Mammary epithelial cell (primary cell): ENCODE measurements around the gene KDM4C.

ENCODE experiments used
- EZH2 ChIP-seq: IDR thresholded peaks from 2 replicates; pipeline ENCODE4 v1.6.1; 2012; ENCODE audit warnings: low read length, inconsistent platforms, borderline replicate concordance
- TF ChIP-seq, protein P1 (sequence below), 2 donors: IDR thresholded peaks in 1 of 2; conservative IDR thresholded peaks in 1 of 2; 2 replicates each; pipeline ENCODE4 v1.5.1; 2011 to 2012; ENCODE audit warnings: inconsistent platforms in 2 of 2, low read length in 2 of 2, mild to moderate bottlenecking in 2 of 2, control low read depth in 1 of 2, low read depth in 1 of 2; ENCODE audit not compliant: insufficient read depth in 1 of 2; ENCODE audit errors: extremely low read depth in 1 of 2

DNA sequence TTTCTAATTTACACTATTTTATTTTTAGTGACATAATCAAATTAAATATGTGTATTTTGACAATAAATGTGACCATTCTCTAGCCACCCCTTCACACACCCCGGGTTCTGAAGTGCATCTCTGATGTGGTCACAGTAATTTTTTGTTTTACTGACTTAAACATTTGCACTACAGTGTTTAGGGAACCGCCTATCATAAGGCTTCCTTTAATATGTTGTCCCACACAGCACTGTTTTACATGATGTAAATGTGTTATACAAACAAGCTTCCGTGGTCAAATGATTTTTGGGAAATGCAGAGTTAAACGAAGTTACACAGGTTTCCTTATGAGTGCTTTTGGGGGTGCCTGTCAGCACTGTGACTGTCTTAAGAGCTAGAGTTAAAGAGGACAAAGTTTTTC is 86.5 kb downstream of the KDM4C start:
- TF ChIP-seq, protein P1, sequence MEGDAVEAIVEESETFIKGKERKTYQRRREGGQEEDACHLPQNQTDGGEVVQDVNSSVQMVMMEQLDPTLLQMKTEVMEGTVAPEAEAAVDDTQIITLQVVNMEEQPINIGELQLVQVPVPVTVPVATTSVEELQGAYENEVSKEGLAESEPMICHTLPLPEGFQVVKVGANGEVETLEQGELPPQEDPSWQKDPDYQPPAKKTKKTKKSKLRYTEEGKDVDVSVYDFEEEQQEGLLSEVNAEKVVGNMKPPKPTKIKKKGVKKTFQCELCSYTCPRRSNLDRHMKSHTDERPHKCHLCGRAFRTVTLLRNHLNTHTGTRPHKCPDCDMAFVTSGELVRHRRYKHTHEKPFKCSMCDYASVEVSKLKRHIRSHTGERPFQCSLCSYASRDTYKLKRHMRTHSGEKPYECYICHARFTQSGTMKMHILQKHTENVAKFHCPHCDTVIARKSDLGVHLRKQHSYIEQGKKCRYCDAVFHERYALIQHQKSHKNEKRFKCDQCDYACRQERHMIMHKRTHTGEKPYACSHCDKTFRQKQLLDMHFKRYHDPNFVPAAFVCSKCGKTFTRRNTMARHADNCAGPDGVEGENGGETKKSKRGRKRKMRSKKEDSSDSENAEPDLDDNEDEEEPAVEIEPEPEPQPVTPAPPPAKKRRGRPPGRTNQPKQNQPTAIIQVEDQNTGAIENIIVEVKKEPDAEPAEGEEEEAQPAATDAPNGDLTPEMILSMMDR (conservative IDR thresholded peaks at IDR 0.05 in 1 of 2, IDR thresholded peaks at IDR 0.05 in 1 of 2; ENCODE audit: extremely low read depth in 1 of 2, insufficient read depth in 1 of 2, low read depth in 1 of 2, low read length in 2 of 2) = no peak
- TF ChIP-seq EZH2 = no peak
